ENCODE results near the gene TCAP. TPM values are rescaled to one million over a fixed set of nuclear protein-coding genes. Genes with fewer than 3 reads are reported as not detected.

TCAP gene
- total RNA-seq, 1 experiment from 2014 or later = 1.6 TPM

- H3K27me3 ChIP-seq (ENCODE audit: control insufficient read depth, insufficient read depth, low read length) = no peaks in the 10 kb centered on the region
- ChIA-PET CTCF (no interaction called here), POLR2A (no interaction called here)
- H3K36me3 ChIP-seq (ENCODE audit: control insufficient read depth, insufficient read depth, low read length) = no peaks in the 10 kb centered on the region; the same call in 1 of the 2 replicates
- intact Hi-C loops (cut with micrococcal nuclease; ENCODE audit: unreplicated experiment) (no loop called here), in situ Hi-C loops (cut with HindIII; ENCODE audit: low pct_unique_long_range_greater_than_20kb, low sequenced_read_pairs) (no loop called here)
- H3K9me3 ChIP-seq (ENCODE audit: control insufficient read depth, insufficient read depth, low read depth, low read length) = peaks cover 4% of the 10 kb centered on the region; the same call in 1 of the 2 replicates
- ATAC-seq = no peak
- no peak for DNase-seq (ENCODE audit: low read depth, low spot score)
- TF ChIP-seq POLR2AphosphoS5 (IDR thresholded peaks at IDR 0.05; ENCODE audit: low read depth, low read length) (no peak), TCF7L2 (IDR thresholded peaks at IDR 0.05; ENCODE audit: low read depth, low read length) (no peak), SIN3A (IDR thresholded peaks at IDR 0.05; ENCODE audit: borderline replicate concordance, insufficient read depth, low read depth, low read length) (no peak)
- TF ChIP-seq, protein P1, sequence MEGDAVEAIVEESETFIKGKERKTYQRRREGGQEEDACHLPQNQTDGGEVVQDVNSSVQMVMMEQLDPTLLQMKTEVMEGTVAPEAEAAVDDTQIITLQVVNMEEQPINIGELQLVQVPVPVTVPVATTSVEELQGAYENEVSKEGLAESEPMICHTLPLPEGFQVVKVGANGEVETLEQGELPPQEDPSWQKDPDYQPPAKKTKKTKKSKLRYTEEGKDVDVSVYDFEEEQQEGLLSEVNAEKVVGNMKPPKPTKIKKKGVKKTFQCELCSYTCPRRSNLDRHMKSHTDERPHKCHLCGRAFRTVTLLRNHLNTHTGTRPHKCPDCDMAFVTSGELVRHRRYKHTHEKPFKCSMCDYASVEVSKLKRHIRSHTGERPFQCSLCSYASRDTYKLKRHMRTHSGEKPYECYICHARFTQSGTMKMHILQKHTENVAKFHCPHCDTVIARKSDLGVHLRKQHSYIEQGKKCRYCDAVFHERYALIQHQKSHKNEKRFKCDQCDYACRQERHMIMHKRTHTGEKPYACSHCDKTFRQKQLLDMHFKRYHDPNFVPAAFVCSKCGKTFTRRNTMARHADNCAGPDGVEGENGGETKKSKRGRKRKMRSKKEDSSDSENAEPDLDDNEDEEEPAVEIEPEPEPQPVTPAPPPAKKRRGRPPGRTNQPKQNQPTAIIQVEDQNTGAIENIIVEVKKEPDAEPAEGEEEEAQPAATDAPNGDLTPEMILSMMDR (IDR thresholded peaks at IDR 0.05) = no peak
- TF ChIP-seq, protein P2, sequence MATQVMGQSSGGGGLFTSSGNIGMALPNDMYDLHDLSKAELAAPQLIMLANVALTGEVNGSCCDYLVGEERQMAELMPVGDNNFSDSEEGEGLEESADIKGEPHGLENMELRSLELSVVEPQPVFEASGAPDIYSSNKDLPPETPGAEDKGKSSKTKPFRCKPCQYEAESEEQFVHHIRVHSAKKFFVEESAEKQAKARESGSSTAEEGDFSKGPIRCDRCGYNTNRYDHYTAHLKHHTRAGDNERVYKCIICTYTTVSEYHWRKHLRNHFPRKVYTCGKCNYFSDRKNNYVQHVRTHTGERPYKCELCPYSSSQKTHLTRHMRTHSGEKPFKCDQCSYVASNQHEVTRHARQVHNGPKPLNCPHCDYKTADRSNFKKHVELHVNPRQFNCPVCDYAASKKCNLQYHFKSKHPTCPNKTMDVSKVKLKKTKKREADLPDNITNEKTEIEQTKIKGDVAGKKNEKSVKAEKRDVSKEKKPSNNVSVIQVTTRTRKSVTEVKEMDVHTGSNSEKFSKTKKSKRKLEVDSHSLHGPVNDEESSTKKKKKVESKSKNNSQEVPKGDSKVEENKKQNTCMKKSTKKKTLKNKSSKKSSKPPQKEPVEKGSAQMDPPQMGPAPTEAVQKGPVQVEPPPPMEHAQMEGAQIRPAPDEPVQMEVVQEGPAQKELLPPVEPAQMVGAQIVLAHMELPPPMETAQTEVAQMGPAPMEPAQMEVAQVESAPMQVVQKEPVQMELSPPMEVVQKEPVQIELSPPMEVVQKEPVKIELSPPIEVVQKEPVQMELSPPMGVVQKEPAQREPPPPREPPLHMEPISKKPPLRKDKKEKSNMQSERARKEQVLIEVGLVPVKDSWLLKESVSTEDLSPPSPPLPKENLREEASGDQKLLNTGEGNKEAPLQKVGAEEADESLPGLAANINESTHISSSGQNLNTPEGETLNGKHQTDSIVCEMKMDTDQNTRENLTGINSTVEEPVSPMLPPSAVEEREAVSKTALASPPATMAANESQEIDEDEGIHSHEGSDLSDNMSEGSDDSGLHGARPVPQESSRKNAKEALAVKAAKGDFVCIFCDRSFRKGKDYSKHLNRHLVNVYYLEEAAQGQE (IDR thresholded peaks at IDR 0.05; ENCODE audit: insufficient read depth in 1 of 2, low read depth in 2 of 2, low read length in 1 of 2) = no peak
- H3K27ac ChIP-seq (ENCODE audit: low read length) = no peak overlapping the region
- peak overlapping the region in 1 of 2 experiments; percentile 78; a peak in 2 of 4 replicates for H3K4me3 ChIP-seq (ENCODE audit: low read depth in 2 of 2, low read length in 2 of 2)
- BruUV-seq (replicated peaks) = no TSS peak
- 0 out of 2 replicates have a peak, but pooled peaks cover 3% of the 10 kb centered on the region for H3K4me1 ChIP-seq (ENCODE audit: control insufficient read depth, insufficient read depth, low read length)
Measured at GRCh38 chr17:39688945-39689344, 23.8 kb downstream of the TCAP start.

- no TSS peak for BruUV-seq (replicated peaks)
- no peaks in the 10 kb centered on the region for H3K9me3 ChIP-seq (ENCODE audit: control insufficient read depth, insufficient read depth, low read depth, low read length)
- no peak overlapping the region for H3K4me3 ChIP-seq (ENCODE audit: low read depth in 2 of 2, low read length in 2 of 2)
- ChIA-PET POLR2A (no interaction called here), CTCF (interaction anchor here (0.7 to 0.8 kb wide), 2 partner anchors 10 to 28 kb away, joined by 3 to 6 read pairs; no protein-coding TSS in a partner anchor)
- ATAC-seq (no peak), DNase-seq (ENCODE audit: low read depth, low spot score) (no peak)
- intact Hi-C loops (cut with micrococcal nuclease; ENCODE audit: unreplicated experiment) (no loop called here), in situ Hi-C loops (cut with HindIII; ENCODE audit: low pct_unique_long_range_greater_than_20kb, low sequenced_read_pairs) (no loop called here)
- peaks cover 5% of the 10 kb centered on the region for H3K4me1 ChIP-seq (ENCODE audit: control insufficient read depth, insufficient read depth, low read length)
- TF ChIP-seq SIN3A (IDR thresholded peaks at IDR 0.05; ENCODE audit: borderline replicate concordance, insufficient read depth, low read depth, low read length) (no peak), TCF7L2 (IDR thresholded peaks at IDR 0.05; ENCODE audit: low read depth, low read length) (no peak), POLR2AphosphoS5 (IDR thresholded peaks at IDR 0.05; ENCODE audit: low read depth, low read length) (no peak)
- TF ChIP-seq, protein P2 (IDR thresholded peaks at IDR 0.05; ENCODE audit: insufficient read depth in 1 of 2, low read depth in 2 of 2, low read length in 1 of 2) = no peak
- TF ChIP-seq, protein P1 (IDR thresholded peaks at IDR 0.05) = no peak
- no peaks in the 10 kb centered on the region for H3K36me3 ChIP-seq (ENCODE audit: control insufficient read depth, insufficient read depth, low read length)
- no peaks in the 10 kb centered on the region for H3K27me3 ChIP-seq (ENCODE audit: control insufficient read depth, insufficient read depth, low read length)
- H3K27ac ChIP-seq (ENCODE audit: low read length) = no peak overlapping the region
Measured at GRCh38 chr17:39694593-39694992, 29.4 kb downstream of the TCAP start.
